NB4 (cell line): Measurements from ENCODE around the gene FLOT2.

Experiments used
- DNase-seq: peaks from one replicate; pipeline ENCODE4 v3.0.0; 2010; ENCODE audit warnings: low read depth
- H3K4me3 ChIP-seq: one replicate; pipeline ENCODE4 v1.5.1; 2011; ENCODE audit warnings: mild to moderate bottlenecking, low read depth, low read length, moderate library complexity
- CTCF ChIP-seq: IDR thresholded peaks from one replicate; pipeline ENCODE4 v1.5.1; 2012; ENCODE audit warnings: low read depth, low read length
- MAX ChIP-seq: IDR thresholded peaks from 2 replicates; pipeline ENCODE4 v1.6.1; 2011; ENCODE audit warnings: low read depth, low read length
- MYC ChIP-seq: IDR thresholded peaks from 2 replicates; pipeline ENCODE4 v1.6.1; 2011; ENCODE audit warnings: low read depth, low read length
- POLR2A ChIP-seq: IDR thresholded peaks from 2 replicates; pipeline ENCODE4 v1.6.1; 2011; ENCODE audit warnings: mild to moderate bottlenecking; ENCODE audit not compliant: insufficient read length; ENCODE audit errors: extremely low read depth

Gene FLOT2

GRCh38 chr17:28901866-28902818 lies 4.6 kb upstream of the FLOT2 start:
- peak overlapping the region; percentile 61 for H3K4me3 ChIP-seq
- peak; percentile 77 for DNase-seq
- TF ChIP-seq CTCF (peak; percentile 3), POLR2A (no peak), MYC (peak; percentile 54), MAX (peak; percentile 23; the same call in 1 of the 2 replicates)

- H3K4me3 ChIP-seq, result peak overlapping the region; percentile 61
- TF ChIP-seq MAX, result no peak
- no peak for TF ChIP-seq CTCF
- TF ChIP-seq MYC, result no peak
- TF ChIP-seq POLR2A, result no peak
- no peak for DNase-seq
Measured at GRCh38 chr17:28900986-28901726, 3.6 kb upstream of the FLOT2 start.

- TF ChIP-seq MYC (no peak), CTCF (no peak), POLR2A (no peak), MAX (no peak)
- no peak overlapping the region for H3K4me3 ChIP-seq
- DNase-seq, result peak; percentile 34
Measured at GRCh38 chr17:28899212-28899815, 1.8 kb upstream of the FLOT2 start.

GRCh38 chr17:28898527-28898955 lies 1.0 kb upstream of the FLOT2 start:
- no peak overlapping the region for H3K4me3 ChIP-seq
- no peak for TF ChIP-seq POLR2A
- no peak for TF ChIP-seq CTCF
- TF ChIP-seq MAX, result no peak
- no peak for TF ChIP-seq MYC
- no peak for DNase-seq

GRCh38 chr17:28897769-28898526 lies 415 bp upstream of the FLOT2 start:
- TF ChIP-seq CTCF (no peak), POLR2A (peak; percentile 7)
- peak overlapping the region; percentile 57 for H3K4me3 ChIP-seq
- no peak for DNase-seq
